Astrocyte (in vitro differentiated cells and primary cell): Measurements from ENCODE around the gene RAB4B.

Experiments
- EZH2 ChIP-seq: IDR thresholded peaks from 2 replicates; pipeline ENCODE4 v1.6.1; 2012; ENCODE audit warnings: mild to moderate bottlenecking, low read length, inconsistent platforms; ENCODE audit not compliant: insufficient read depth
- TF ChIP-seq, protein P1 (sequence below): IDR thresholded peaks from 2 replicates; pipeline ENCODE4 v1.5.1; 2011; ENCODE audit warnings: low read depth, mild to moderate bottlenecking, inconsistent platforms, low read length, moderate library complexity; ENCODE audit not compliant: insufficient read depth

DNA sequence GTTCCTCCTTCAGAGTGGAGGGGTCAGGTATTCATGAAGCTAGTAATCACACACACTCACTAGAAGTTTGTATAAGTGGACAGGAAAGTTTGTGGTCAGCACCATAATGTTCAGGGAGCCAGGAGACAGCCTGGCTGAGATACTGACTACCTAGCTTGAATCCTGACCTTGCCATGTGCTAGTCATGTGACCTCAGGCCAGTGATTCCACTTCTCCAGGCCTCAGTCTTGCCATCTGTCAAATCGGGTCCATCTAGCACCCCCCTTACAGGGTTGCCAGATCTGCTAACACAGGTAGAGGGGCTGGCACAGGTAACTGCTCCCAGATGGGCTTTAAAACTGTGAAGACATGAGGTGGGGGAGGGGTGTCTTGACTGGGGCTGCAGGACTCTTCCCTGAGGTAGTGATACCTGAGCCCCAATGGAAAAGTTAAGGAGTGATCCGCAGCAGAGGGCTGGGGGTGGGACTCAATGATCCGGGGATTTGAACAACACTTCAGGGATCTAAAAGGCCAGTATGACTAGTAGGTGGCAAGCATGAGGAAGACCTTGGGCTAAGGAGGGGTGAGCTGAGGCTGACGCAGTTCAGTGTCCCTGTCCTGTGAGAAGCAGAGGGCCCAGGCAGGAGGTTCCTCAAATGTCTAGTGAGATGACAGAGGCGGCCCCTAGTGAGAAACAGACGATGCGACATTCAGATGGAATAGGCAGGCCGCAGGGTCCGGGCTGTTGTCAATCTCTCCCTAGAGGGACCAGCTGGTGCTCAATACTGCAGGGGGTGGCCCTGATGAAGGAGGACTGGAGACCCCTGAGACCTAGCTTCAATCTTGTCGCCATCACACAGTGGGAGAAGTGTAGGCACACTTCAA lies 36.3 kb upstream of the RAB4B start:
- TF ChIP-seq, protein P1, sequence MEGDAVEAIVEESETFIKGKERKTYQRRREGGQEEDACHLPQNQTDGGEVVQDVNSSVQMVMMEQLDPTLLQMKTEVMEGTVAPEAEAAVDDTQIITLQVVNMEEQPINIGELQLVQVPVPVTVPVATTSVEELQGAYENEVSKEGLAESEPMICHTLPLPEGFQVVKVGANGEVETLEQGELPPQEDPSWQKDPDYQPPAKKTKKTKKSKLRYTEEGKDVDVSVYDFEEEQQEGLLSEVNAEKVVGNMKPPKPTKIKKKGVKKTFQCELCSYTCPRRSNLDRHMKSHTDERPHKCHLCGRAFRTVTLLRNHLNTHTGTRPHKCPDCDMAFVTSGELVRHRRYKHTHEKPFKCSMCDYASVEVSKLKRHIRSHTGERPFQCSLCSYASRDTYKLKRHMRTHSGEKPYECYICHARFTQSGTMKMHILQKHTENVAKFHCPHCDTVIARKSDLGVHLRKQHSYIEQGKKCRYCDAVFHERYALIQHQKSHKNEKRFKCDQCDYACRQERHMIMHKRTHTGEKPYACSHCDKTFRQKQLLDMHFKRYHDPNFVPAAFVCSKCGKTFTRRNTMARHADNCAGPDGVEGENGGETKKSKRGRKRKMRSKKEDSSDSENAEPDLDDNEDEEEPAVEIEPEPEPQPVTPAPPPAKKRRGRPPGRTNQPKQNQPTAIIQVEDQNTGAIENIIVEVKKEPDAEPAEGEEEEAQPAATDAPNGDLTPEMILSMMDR, result no peak
- no peak for TF ChIP-seq EZH2
